ENCODE measurements around the gene HDHD2.

The HDHD2 gene

DNA sequence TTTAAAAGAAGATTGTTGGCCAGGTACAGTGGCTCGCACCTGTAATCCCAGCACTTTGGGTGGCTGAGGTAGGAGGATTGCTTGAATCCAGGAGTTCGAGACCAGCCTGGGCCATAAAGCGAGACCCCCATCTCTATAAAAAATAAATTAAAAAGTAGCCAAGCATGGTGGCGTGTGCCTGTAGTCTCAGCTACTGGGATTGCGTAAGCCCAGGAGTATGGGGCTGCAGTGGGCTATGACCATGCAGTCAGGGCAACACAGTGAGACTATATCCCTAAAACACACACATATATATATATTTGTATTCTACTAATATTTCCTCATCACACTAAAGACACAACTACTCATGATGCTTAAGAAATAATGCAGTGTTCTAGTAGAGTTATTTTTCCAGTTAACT is 7.1 kb downstream of the HDHD2 start:
- Histone ChIP-seq H3K4me1 (ENCODE audit: control insufficient read depth, low read depth, low read length) (no peaks in the 10 kb centered on the region), H3K36me3 (ENCODE audit: control insufficient read depth, low read depth, low read length) (no peaks in the 10 kb centered on the region), H3K9me3 (ENCODE audit: control insufficient read depth, low read depth, low read length) (no peaks in the 10 kb centered on the region), H3K4me3 (ENCODE audit: low read length) (no peak overlapping the region), H3K27me3 (ENCODE audit: control insufficient read depth, insufficient read depth, low read length) (no peaks in the 10 kb centered on the region), H3K9ac (ENCODE audit: low read length) (no peak overlapping the region), H3K27ac (ENCODE audit: low read length) (no peak overlapping the region)

DNA sequence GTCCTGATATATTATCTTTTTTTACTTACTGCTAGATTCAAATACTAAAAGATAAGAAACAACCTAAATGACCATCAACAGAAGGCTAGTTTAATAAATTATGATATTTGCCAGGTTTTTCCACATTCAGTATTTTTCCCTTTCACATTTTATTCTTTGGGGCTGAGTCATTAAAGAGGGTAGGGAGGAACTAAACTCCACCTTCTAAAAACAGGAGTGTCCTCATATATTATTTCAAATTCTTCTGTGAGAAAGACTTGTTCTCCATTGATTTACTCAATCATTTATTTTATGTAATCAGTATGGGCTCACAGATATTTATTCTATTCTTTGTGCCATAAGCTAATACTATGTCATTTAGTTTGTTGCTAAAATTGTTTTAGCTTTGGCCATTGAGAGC is 9.0 kb downstream of the HDHD2 start:
- no peak overlapping the region for H3K4me3 ChIP-seq (ENCODE audit: low read length)
- no peaks in the 10 kb centered on the region for H3K4me1 ChIP-seq (ENCODE audit: control insufficient read depth, low read depth, low read length)
- peaks cover under 1% of the 10 kb centered on the region for H3K36me3 ChIP-seq (ENCODE audit: control insufficient read depth, low read depth, low read length)
- no peaks in the 10 kb centered on the region for H3K27me3 ChIP-seq (ENCODE audit: control insufficient read depth, insufficient read depth, low read length)
- H3K9me3 ChIP-seq (ENCODE audit: control insufficient read depth, low read depth, low read length), result no peaks in the 10 kb centered on the region
- no peak overlapping the region for H3K27ac ChIP-seq (ENCODE audit: low read length)
- no peak overlapping the region for H3K9ac ChIP-seq (ENCODE audit: low read length)

GRCh38 chr18:47121146-47121545 is 29.2 kb downstream of the HDHD2 start:
- Histone ChIP-seq H3K27me3 (ENCODE audit: control insufficient read depth, insufficient read depth, low read length) (no peaks in the 10 kb centered on the region), H3K4me3 (ENCODE audit: low read length) (no peak overlapping the region), H3K27ac (ENCODE audit: low read length) (no peak overlapping the region), H3K9me3 (ENCODE audit: control insufficient read depth, low read depth, low read length) (no peaks in the 10 kb centered on the region), H3K4me1 (ENCODE audit: control insufficient read depth, low read depth, low read length) (peaks cover under 1% of the 10 kb centered on the region), H3K36me3 (ENCODE audit: control insufficient read depth, low read depth, low read length) (peaks cover 5% of the 10 kb centered on the region), H3K9ac (ENCODE audit: low read length) (no peak overlapping the region)

GRCh38 chr18:47120428-47120827 is 29.9 kb downstream of the HDHD2 start:
- Histone ChIP-seq H3K36me3 (ENCODE audit: control insufficient read depth, low read depth, low read length) (peaks cover 5% of the 10 kb centered on the region), H3K4me1 (ENCODE audit: control insufficient read depth, low read depth, low read length) (peaks cover 8% of the 10 kb centered on the region), H3K9ac (ENCODE audit: low read length) (no peak overlapping the region), H3K27ac (ENCODE audit: low read length) (no peak overlapping the region), H3K9me3 (ENCODE audit: control insufficient read depth, low read depth, low read length) (no peaks in the 10 kb centered on the region), H3K27me3 (ENCODE audit: control insufficient read depth, insufficient read depth, low read length) (no peaks in the 10 kb centered on the region), H3K4me3 (ENCODE audit: low read length) (no peak overlapping the region)

GRCh38 chr18:47118981-47119380 is 31.3 kb downstream of the HDHD2 start:
- H3K27ac ChIP-seq (ENCODE audit: low read length), result no peak overlapping the region
- no peak overlapping the region for H3K9ac ChIP-seq (ENCODE audit: low read length)
- peaks cover 8% of the 10 kb centered on the region for H3K36me3 ChIP-seq (ENCODE audit: control insufficient read depth, low read depth, low read length)
- H3K27me3 ChIP-seq (ENCODE audit: control insufficient read depth, insufficient read depth, low read length), result no peaks in the 10 kb centered on the region
- peaks cover 17% of the 10 kb centered on the region for H3K4me1 ChIP-seq (ENCODE audit: control insufficient read depth, low read depth, low read length)
- H3K4me3 ChIP-seq (ENCODE audit: low read length), result no peak overlapping the region
- no peaks in the 10 kb centered on the region for H3K9me3 ChIP-seq (ENCODE audit: control insufficient read depth, low read depth, low read length)

GRCh38 chr18:47115205-47115604 is 35.1 kb downstream of the HDHD2 start:
- no peaks in the 10 kb centered on the region for H3K27me3 ChIP-seq (ENCODE audit: control insufficient read depth, insufficient read depth, low read length)
- no peaks in the 10 kb centered on the region for H3K9me3 ChIP-seq (ENCODE audit: control insufficient read depth, low read depth, low read length)
- no peak overlapping the region for H3K9ac ChIP-seq (ENCODE audit: low read length)
- no peak overlapping the region for H3K4me3 ChIP-seq (ENCODE audit: low read length)
- no peak overlapping the region for H3K27ac ChIP-seq (ENCODE audit: low read length)
- H3K36me3 ChIP-seq (ENCODE audit: control insufficient read depth, low read depth, low read length), result peaks cover 24% of the 10 kb centered on the region
- H3K4me1 ChIP-seq (ENCODE audit: control insufficient read depth, low read depth, low read length), result peaks cover 22% of the 10 kb centered on the region

- H3K27me3 ChIP-seq (ENCODE audit: control insufficient read depth, insufficient read depth, low read length), result no peaks in the 10 kb centered on the region
- no peak overlapping the region for H3K9ac ChIP-seq (ENCODE audit: low read length)
- no peak overlapping the region for H3K27ac ChIP-seq (ENCODE audit: low read length)
- H3K4me3 ChIP-seq (ENCODE audit: low read length), result no peak overlapping the region
- peaks cover 24% of the 10 kb centered on the region for H3K4me1 ChIP-seq (ENCODE audit: control insufficient read depth, low read depth, low read length)
- H3K9me3 ChIP-seq (ENCODE audit: control insufficient read depth, low read depth, low read length), result no peaks in the 10 kb centered on the region
- peaks cover 24% of the 10 kb centered on the region for H3K36me3 ChIP-seq (ENCODE audit: control insufficient read depth, low read depth, low read length)
Observed at GRCh38 chr18:47113796-47114540, 36.3 kb downstream of the HDHD2 start.

DNA sequence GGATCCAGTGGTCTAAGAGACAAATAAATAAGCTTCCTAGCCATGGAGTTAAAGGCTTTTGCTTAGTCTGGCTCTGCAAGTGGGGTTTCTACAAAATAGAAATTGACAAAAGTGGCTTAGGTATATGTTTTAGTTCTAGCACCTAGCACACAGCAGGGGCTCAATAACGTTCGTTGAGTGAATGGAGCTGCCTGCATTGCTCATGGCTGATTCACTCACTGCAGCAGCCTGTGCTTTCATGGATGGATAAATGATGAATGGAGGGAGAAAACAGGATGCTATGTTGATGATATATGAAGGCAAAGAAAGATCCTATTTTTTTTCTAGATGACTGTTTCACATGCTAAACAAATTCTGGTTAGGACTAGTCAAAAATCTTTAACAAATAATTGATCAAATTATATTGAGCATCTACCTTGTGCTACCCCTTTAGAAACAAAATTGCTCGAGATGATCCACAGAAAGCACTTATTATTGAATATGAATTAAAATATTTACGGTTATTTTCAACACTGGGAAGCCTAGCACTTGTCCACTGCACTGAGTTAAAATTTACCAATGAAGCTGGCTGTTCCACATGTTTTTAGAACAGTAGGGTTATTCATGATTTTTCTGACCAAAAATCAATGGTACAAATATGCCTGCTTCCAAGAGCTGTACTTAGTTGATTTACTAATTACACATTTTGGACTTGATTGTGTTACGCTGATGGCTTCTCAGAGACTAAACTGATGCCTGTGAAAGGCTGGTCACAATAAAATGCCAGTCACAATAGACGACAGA is 39.6 kb downstream of the HDHD2 start:
- H3K4me1 ChIP-seq (ENCODE audit: control insufficient read depth, low read depth, low read length), result peaks cover 29% of the 10 kb centered on the region
- H3K27ac ChIP-seq (ENCODE audit: low read length), result no peak overlapping the region
- peaks cover 29% of the 10 kb centered on the region for H3K36me3 ChIP-seq (ENCODE audit: control insufficient read depth, low read depth, low read length)
- no peaks in the 10 kb centered on the region for H3K27me3 ChIP-seq (ENCODE audit: control insufficient read depth, insufficient read depth, low read length)
- H3K9me3 ChIP-seq (ENCODE audit: control insufficient read depth, low read depth, low read length), result no peaks in the 10 kb centered on the region
- no peak overlapping the region for H3K4me3 ChIP-seq (ENCODE audit: low read length)
- no peak overlapping the region for H3K9ac ChIP-seq (ENCODE audit: low read length)

DNA sequence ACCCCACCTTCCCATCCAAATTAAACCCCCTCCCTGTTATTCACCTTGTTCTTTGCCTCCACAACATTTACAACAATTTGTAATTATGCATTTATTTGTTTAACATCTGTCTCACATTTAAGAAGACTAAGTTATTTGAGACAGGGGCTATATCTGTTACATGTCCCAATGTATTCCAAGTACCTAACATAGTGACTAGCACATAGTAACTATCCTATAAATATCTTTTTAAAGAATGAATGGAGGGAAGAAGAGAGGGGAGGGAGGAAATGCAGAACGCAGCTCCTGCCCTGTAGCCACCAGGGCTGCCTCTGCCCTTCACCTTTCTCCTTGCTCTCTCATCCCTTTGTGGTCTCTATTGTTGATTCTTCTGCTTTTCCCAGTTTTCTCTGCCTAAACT is 40.6 kb downstream of the HDHD2 start:
- Histone ChIP-seq H3K9me3 (ENCODE audit: control insufficient read depth, low read depth, low read length) (no peaks in the 10 kb centered on the region), H3K4me3 (ENCODE audit: low read length) (no peak overlapping the region), H3K36me3 (ENCODE audit: control insufficient read depth, low read depth, low read length) (peaks cover 25% of the 10 kb centered on the region), H3K27me3 (ENCODE audit: control insufficient read depth, insufficient read depth, low read length) (no peaks in the 10 kb centered on the region), H3K9ac (ENCODE audit: low read length) (no peak overlapping the region), H3K4me1 (ENCODE audit: control insufficient read depth, low read depth, low read length) (peaks cover 23% of the 10 kb centered on the region), H3K27ac (ENCODE audit: low read length) (no peak overlapping the region)

DNA sequence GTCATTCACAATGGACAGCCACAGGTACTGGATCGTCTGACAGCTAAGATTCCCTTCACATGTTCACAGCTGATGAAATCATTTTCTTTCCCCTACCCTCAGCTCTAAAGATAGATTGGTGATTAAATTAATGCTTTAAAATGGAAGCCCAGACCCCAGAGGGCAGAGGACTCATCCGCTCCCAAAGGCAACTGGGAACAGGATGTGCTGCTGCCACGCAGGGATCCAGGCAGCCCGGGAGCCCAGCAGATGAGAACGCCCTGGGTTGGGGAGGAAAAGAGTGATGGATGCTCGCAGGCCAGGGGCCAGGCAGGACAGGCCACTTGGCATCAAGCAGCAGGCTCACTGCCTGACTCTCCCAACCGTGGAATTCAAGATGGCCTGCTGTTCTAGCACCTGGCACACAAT is 41.3 kb downstream of the HDHD2 start:
- H3K27me3 ChIP-seq (ENCODE audit: control insufficient read depth, insufficient read depth, low read length), result no peaks in the 10 kb centered on the region
- H3K9me3 ChIP-seq (ENCODE audit: control insufficient read depth, low read depth, low read length), result no peaks in the 10 kb centered on the region
- no peak overlapping the region for H3K27ac ChIP-seq (ENCODE audit: low read length)
- peaks cover 17% of the 10 kb centered on the region for H3K4me1 ChIP-seq (ENCODE audit: control insufficient read depth, low read depth, low read length)
- no peak overlapping the region for H3K9ac ChIP-seq (ENCODE audit: low read length)
- peaks cover 30% of the 10 kb centered on the region for H3K36me3 ChIP-seq (ENCODE audit: control insufficient read depth, low read depth, low read length)
- no peak overlapping the region for H3K4me3 ChIP-seq (ENCODE audit: low read length)

- H3K27ac ChIP-seq (ENCODE audit: low read length), result no peak overlapping the region
- peaks cover 13% of the 10 kb centered on the region for H3K4me1 ChIP-seq (ENCODE audit: control insufficient read depth, low read depth, low read length)
- H3K27me3 ChIP-seq (ENCODE audit: control insufficient read depth, insufficient read depth, low read length), result no peaks in the 10 kb centered on the region
- H3K4me3 ChIP-seq (ENCODE audit: low read length), result no peak overlapping the region
- no peaks in the 10 kb centered on the region for H3K9me3 ChIP-seq (ENCODE audit: control insufficient read depth, low read depth, low read length)
- H3K9ac ChIP-seq (ENCODE audit: low read length), result no peak overlapping the region
- peaks cover 30% of the 10 kb centered on the region for H3K36me3 ChIP-seq (ENCODE audit: control insufficient read depth, low read depth, low read length)
Observed at GRCh38 chr18:47108373-47108772, 41.9 kb downstream of the HDHD2 start.
